Ecto neural progenitor cell (in vitro differentiated cells): ENCODE measurements around the gene SLC25A15.
"Not testable (repeated sequence)": the region's sequence is repeated elsewhere in the genome, so short reads cannot be mapped to it uniquely, and the experiment has no call there.

Source experiments
- DNase-seq: peaks from one replicate; pipeline ENCODE4 v3.0.0-alpha.2; 2018; ENCODE audit warnings: low spot score

Gene SLC25A15

GRCh38 chr13:40813667-40814454, 24.4 kb downstream of the SLC25A15 start:
- no peak for DNase-seq

- no peak for DNase-seq
These were observed 25.4 kb downstream of the SLC25A15 start for GRCh38 chr13:40814803-40815202.

- DNase-seq, result no peak
These were observed 29.5 kb downstream of the SLC25A15 start for GRCh38 chr13:40818926-40819325.

GRCh38 chr13:40819797-40820315, 30.4 kb downstream of the SLC25A15 start:
- DNase-seq, result no peak

- DNase-seq, result not testable (repeated sequence)
These were observed 50.3 kb downstream of the SLC25A15 start for GRCh38 chr13:40839725-40840124.

- not testable (repeated sequence) for DNase-seq
These were observed 51.5 kb downstream of the SLC25A15 start for GRCh38 chr13:40840955-40841354.
